NCI-H82 treated with DMSO at 0.1 percent for 48 hours (cell line): ENCODE data around the gene MACROD2.

Experiments
- DNase-seq: peaks from one replicate; lab custom pipeline; 2025; ENCODE audit not compliant: unreplicated experiment; lab: John Stamatoyannopoulos, UW

Gene MACROD2

GRCh38 chr20:14055127-14055742 lies 59.9 kb downstream of the MACROD2 start:
- DNase-seq = peak; percentile 64

GRCh38 chr20:14062171-14062570 lies 66.9 kb downstream of the MACROD2 start:
- DNase-seq = no peak

- DNase-seq = no peak
These were observed 67.5 kb downstream of the MACROD2 start for GRCh38 chr20:14062786-14063185.

DNA sequence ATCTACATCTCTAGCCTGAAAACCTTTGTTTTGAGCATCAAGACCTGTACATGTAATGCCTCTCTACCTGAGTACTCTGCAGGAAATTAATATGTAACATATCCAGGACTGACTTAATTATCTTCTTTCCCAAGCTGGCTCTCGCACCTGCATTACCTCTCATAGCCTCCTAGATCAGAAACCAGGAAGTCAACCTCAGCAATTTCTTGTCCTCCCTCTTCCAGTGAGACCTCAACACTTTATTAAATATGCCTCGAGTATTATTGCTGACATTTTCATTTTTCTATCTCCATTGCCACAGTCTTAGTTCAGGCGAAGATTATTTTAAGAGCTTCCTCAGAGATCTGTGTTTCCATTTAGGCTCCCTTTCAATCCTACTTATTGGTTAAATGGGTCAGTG lies 69.0 kb downstream of the MACROD2 start:
- DNase-seq = no peak

DNA sequence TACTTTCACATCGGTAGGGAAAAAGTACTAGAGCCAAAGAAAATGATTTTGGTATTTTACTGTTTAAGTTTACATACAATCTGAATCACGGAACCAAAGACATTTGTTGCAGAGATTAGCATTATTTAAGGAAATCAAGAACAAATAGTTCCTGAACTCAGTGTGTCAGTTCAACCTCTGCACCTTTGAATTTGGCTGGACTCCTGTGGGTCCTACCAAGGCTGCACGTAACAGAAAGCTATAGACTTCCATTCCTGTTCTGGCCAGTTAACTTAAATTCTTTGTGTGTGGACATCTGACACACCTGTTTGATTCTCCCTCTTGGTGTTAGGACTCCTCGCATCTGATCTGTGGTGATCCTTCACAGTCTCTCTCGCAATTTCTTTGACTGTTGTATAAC lies 69.6 kb downstream of the MACROD2 start:
- no peak for DNase-seq

GRCh38 chr20:14065774-14066173 lies 70.5 kb downstream of the MACROD2 start:
- DNase-seq = no peak

- DNase-seq = no peak
These were observed 72.3 kb downstream of the MACROD2 start for GRCh38 chr20:14067603-14068002.

DNA sequence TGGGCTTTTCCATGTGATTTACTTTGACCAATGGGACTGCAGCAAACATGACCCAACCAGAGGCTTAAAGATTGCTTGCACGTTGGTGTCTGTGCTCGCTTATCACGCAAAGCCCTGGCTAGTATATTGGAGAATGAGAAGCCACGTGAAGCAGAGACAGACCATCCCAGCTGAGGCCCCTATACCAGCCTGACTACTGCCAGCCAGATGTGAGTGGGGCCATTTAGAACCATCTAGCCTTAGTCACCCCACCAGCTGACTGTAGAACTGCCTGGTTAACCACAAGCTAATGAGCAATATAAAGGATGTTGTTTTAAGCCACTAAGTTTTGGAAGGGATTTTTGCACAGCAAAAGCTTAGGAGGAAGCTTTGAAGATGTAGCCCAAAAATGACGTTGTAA lies 74.5 kb downstream of the MACROD2 start:
- DNase-seq = no peak

GRCh38 chr20:14093652-14094051 lies 98.3 kb downstream of the MACROD2 start:
- DNase-seq = no peak

GRCh38 chr20:14098261-14098660 lies 102.9 kb downstream of the MACROD2 start:
- no peak for DNase-seq

DNA sequence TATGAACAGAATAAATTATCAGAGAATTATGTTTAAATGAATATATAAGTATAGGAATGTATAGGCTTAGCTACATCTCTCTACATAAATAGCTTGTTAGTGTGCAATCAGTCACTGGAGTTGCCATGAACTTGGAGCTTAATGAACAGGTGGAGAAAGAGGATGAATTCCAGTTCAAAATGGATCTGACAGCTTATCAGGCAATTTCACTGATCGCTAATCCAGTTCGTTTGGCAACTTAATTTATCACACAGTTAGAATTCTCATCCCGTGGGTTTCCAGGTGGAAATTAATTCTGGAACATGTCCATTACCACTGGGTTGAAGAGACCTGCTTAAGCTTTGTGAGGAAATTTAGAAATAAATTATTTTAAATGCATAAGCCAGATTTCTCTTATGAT lies 118.1 kb downstream of the MACROD2 start:
- peak; percentile 79 for DNase-seq

GRCh38 chr20:14114065-14114704 lies 118.9 kb downstream of the MACROD2 start:
- peak; percentile 50 for DNase-seq

GRCh38 chr20:14116037-14116436 lies 120.7 kb downstream of the MACROD2 start:
- DNase-seq = no peak

- no peak for DNase-seq
These were observed 122.5 kb downstream of the MACROD2 start for GRCh38 chr20:14117768-14118167.

GRCh38 chr20:14126856-14127255 lies 131.5 kb downstream of the MACROD2 start:
- no peak for DNase-seq

GRCh38 chr20:14127514-14128223 lies 132.4 kb downstream of the MACROD2 start:
- no peak for DNase-seq

DNA sequence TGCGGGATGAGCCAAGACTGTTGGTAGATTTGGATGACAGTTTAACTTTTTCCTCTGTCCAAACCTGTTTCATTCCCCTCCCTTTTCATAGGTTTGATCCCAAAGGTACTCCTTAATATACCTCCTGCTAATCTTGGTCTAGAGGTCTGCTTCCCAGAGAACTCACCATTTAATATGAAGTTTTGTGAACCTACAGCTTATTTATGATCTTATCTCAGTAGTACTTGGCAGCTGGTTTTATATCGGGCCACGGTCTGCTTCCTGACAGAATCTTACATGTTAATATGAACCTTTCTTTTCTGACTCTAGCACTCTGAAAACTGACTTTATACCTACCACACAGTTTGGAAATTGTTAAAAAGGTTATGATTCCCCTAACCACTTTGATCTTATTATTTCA lies 138.7 kb downstream of the MACROD2 start:
- DNase-seq = no peak

DNA sequence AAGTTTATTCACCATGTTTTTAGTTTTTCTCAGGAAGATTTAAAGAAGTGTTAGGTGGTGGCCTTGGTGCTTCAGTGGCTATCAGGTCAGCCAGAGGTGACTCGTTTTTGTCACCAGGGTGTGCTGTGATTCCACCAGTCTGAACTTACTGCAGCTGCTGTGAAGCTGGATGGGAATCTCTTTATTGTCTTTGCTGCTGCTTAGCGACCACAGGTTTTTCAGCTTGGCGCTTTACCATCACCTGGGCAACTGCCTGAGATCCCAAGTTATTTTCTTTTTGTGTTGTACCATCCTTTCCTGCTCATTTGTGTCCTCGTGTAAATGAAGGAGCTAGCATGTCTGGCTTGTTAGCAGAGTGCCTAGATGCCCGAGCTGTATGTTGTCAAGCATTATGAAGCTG lies 146.9 kb downstream of the MACROD2 start:
- DNase-seq = peak; percentile 75

- no peak for DNase-seq
These were observed 147.8 kb downstream of the MACROD2 start for GRCh38 chr20:14142964-14143627.

DNA sequence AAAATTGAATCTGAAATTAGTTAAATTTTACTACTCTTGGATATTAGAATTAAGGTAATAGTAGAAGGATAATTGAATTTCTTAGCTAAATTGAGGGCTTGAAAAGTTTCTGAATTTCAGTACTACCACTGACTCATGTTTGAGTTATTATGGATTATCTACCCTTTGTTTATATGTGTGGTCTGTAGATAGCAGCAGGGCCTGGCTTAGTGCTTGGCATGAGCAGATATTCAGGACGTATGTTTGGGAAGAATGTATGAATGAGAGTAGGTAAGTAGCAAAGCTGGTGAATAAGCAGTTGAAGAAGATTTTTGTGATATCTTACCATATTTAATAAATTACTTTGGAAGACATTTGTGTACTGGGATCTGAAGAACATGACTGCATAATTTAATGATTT lies 152.7 kb downstream of the MACROD2 start:
- no peak for DNase-seq

- DNase-seq = peak; percentile 52
These were observed 160.0 kb downstream of the MACROD2 start for GRCh38 chr20:14155361-14155760.

GRCh38 chr20:14178528-14178927 lies 183.2 kb downstream of the MACROD2 start:
- DNase-seq = no peak
